ENCODE measurements around the gene KIFBP.
"Not testable (repeated sequence)": the region's sequence is repeated elsewhere in the genome, so short reads cannot be mapped to it uniquely, and the experiment has no call there.

Gene KIFBP

GRCh38 chr10:69005704-69006485, 17.3 kb downstream of the KIFBP start:
- FAIRE-seq: no peak

GRCh38 chr10:69007260-69007659, 18.7 kb downstream of the KIFBP start:
- FAIRE-seq: no peak

DNA sequence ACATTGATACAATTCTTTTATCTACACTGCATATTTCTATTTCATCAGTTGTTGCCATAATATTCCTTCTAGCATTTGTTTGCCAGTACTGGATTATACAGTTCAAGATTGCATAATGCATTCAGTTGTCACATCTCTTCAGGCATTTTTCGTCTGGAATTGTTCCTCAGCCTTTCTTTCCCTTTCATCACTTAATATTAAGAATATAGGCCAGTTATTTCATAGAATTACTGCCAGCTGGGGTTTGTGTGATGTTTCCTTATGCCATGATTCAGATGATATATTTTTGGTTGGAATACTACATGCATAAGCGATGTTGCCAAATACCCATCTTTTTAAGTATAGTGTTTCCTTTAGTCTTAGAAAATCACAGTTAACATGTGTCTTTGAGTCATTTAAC, 20.8 kb downstream of the KIFBP start:
- FAIRE-seq: no peak

DNA sequence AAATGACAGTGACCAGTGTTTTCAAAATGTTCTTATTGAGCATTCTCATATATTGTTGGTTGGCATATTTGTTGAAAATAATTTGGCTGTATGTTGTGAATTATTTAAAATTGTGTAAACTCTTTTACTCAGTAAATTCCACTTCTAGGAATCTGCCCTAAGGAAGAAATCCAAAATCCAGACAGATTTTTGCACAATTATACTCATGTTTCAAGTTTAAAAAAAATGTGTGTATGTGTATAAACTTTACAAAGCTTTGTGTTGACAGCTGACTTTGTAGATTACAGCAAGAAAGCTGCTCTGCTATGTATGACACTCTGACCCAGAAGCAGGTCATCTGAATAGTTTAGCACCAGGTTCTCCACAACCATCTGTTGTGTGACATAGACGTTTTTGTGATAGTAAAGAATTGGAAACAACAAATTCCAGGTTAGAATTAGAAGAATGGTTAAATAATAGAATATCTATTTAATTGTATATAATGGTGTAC, 21.6 kb downstream of the KIFBP start:
- FAIRE-seq: no peak

DNA sequence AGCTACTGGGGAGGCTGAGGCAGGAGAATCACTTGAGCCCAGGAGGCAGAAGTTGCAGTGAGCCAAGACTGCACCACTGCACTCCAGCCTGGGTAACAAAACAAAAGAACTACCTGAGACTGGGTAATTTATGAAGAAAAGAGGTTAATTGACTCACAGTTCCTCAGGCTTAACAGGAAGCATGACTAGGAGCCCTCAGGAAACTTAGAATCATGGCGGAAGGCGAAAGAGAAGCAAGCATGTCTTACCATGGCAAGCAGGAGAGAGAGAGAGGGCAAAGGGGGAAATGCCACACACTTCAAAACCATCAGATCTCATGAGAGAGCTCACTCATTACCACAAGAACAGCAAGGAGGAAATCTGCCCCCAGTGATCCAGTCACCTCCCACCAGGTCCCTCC, 24.2 kb downstream of the KIFBP start:
- not testable (repeated sequence) for FAIRE-seq

DNA sequence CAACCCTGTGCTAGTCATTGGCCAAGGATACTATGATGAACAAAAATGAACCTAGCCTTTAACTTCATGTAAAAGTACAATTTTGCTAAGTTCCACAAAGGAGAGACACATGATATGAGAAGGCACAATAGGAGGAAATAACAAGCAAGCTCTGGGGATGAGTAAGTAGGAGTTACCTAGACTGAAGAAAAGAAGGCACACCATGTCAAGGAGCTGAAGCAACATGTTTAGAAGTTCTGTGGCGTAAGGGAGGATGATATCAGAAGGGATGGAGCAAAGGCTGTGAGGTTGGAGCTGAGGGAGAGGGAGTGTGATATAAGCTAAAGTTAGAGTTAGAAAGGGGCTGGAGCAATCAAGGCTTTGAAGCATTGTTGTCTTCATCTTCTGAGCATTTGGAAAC, 25.6 kb downstream of the KIFBP start:
- FAIRE-seq: no peak

DNA sequence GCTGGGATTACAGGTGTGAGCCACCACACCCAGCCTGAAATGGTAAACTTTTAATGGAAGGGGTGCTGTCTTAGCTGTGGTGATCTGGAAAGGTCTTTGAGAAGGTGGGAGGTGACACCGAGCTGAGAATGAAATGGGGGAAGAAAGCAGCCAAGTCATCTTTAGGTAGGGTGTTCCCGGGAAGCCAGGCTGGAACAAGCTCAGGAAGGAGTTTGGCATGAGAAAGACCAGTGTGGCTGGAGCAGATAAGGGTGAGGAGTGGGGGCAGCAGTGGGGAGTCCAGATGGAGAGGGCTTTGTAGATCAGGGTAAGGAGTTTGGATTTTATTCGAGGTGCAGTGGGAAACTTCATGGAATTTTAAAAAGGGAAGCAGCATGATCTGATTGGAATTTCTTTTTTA, 30.0 kb downstream of the KIFBP start:
- FAIRE-seq: no peak

DNA sequence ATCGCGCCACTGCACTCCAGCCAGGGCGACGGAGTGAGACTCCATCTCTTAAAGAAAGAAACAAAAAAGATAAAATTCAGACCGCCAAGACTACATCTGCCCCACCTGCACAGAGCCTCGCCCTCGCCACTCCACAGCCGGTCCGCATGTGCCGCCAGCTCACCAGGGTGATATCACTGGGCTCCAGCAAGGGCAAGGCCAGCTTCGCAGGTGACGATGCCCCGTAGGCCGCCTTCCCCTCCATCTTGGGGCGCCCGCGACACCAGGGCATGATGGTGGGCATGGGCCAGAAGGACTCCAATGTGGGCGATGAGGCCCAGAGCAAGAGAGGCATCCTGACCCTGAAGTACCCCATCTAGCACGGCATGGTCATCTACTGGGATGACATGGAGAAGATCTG, 34.0 kb downstream of the KIFBP start:
- FAIRE-seq: no peak

DNA sequence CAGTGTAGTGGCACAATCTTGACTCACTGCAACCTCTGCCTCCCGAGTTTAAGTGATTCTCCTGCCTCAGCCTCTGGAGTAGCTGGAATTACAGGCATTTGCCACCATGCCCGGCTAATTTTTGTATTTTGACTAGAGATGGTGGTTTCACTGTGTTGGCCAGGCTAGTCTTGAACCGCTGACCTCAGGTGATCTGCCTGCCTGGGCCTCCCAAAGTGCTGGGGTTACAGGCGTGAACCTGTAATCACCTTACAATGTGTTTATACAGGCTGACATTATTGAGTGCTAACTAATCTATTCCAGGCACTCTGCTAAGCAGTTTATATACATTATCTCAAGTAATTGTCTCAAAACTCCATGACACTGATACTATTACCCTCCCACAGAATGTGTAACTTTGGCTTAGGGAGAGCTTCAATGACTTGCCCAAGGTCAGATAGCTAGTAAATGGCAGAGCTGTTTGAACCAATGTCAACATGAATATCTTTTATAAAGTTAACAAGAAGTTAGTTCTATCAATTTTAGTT, 36.8 kb downstream of the KIFBP start:
- FAIRE-seq: no peak

DNA sequence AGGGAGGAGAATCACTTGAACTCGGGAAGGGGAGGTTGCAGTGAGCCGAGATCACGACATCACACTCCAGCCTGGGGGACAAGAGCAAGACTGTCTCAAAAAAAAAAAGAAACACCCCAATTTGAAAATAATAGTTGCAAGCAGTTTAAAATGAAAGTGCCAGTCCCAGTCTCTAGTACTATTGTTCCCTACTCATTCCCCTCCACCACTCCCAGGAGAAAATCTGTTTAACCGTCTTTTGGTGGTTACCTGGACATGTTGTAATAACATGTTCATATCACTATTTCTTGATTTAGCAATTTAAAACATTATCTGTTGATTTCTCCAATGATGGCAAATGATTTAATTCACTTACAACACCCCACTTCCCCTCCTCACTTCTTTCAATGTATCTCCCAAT, 44.7 kb downstream of the KIFBP start:
- FAIRE-seq: no peak

DNA sequence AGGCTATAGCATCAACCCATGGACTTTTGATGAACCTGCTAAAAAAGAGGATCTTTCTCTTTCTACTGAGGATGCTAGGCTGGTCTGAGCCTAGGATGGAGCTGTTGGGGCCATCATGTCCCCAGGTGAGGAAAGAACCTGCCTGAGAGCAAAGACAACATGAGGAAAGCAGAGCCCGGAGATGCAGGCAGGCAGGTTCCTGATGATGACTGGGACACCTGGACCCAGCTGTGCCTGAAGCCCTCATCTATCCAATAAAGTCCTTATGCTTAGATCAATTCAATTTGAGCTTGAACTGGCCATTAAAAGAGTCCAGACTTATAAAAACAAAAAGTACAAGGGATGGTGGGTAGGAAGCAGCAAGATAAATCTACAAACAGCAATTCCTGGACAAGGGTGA, 48.9 kb downstream of the KIFBP start:
- no peak for FAIRE-seq

- FAIRE-seq: not testable (repeated sequence)
Observed at GRCh38 chr10:69040904-69041303, 52.3 kb downstream of the KIFBP start.

GRCh38 chr10:69042417-69042816, 53.8 kb downstream of the KIFBP start:
- FAIRE-seq: no peak

- no peak for FAIRE-seq
Observed at GRCh38 chr10:69042838-69043237, 54.2 kb downstream of the KIFBP start.

GRCh38 chr10:69043931-69044531, 55.4 kb downstream of the KIFBP start:
- no peak for FAIRE-seq

DNA sequence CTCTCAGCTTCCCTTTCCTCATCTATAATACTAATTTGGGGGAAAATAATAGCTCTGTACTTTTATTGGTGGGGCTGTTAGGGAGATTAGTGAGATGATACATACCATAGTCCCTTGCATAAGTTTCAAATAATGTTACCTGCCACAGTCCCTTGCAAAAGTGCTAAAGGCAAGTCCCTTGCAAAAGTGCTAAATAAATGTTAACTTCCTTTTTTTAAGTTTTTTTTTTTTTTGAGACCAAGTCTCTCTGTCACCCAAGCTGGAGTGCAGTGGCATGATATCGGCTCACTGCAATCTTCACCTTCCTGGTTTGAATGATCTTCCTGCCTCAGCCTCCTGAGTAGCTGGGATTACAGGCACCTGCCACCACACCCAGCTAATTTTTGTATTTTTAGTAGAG, 55.9 kb downstream of the KIFBP start:
- no peak for FAIRE-seq

DNA sequence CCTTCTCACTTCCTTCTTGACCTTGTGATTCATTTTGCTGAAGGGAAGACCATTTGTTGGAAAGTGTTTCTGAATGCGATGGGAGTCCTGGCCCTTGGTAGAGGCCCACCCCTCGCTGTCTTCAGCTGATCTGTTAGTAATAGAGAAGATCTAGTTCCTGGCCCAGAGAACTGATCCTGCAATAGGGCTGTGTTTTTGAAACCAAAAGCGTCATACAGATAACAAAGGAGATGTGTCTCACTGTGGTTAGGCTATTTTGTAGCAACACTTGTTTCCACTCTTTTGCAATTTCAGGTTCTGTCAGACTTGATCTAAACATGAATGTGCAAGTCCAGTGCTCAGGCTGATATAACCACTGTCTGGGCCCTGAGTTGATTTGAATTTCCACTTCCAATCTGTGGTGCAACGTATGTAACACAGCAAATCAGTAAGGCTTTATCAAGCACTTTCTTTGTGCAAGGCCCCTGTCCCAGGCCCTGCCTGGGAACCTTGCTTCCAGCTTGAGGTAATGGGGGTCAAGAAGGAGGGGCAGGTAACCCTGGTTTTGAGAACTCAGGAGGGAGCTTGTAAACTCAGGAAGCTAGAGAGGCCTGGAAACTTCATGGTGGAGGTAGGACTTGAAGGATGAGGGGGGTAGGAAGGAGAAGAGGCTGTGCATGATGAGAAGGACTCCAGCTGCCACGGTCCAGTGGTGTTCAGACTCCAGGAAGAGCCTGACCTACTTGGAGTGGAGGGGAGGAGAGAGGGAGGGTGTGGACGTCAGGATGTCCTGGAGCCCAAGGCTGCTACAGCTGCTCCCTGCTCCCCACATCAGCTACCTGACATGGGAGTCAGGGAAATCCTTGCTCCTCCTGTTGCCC, 57.1 kb downstream of the KIFBP start:
- no peak for FAIRE-seq

GRCh38 chr10:69047111-69047832, 58.7 kb downstream of the KIFBP start:
- no peak for FAIRE-seq

DNA sequence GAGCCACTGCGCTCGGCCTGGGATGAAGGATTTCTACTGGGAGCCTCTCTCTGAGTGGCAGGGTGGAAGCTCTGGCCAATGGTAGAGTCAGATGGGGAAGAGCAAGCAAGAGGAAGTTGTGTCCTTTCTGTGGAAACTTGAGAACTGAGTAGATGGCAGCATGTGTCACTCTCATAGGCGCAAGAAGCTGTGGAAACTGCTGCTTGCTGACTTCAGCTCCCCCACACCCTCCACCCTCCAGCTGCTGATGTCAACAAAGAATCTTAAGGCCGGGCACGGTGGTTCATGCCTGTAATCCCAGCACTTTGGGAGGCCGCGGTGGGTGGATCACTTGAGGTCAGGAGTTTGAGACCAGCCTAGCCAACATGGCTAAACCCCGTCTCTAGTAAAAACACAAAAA, 59.5 kb downstream of the KIFBP start:
- FAIRE-seq: no peak

DNA sequence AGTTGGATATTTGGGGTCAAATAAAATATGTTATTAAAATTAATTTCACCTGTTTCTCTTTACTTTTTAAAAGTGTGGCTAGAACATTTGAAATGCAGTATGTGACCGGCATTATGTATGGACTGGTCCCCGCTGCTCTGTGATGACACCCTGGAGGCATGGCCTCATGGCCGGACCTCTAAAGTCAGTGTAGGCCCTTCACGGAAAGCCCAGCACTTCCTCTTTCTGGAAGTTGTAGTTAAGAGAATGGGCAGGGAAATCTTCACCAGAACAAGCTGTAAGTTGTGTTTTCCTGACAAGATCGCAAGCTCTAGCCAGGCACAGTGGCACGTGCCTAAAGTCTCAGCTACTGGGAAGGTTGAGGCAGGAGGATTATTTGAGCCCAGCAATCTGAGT, 61.0 kb downstream of the KIFBP start:
- no peak for FAIRE-seq

GRCh38 chr10:69051303-69051702, 62.7 kb downstream of the KIFBP start:
- no peak for FAIRE-seq

DNA sequence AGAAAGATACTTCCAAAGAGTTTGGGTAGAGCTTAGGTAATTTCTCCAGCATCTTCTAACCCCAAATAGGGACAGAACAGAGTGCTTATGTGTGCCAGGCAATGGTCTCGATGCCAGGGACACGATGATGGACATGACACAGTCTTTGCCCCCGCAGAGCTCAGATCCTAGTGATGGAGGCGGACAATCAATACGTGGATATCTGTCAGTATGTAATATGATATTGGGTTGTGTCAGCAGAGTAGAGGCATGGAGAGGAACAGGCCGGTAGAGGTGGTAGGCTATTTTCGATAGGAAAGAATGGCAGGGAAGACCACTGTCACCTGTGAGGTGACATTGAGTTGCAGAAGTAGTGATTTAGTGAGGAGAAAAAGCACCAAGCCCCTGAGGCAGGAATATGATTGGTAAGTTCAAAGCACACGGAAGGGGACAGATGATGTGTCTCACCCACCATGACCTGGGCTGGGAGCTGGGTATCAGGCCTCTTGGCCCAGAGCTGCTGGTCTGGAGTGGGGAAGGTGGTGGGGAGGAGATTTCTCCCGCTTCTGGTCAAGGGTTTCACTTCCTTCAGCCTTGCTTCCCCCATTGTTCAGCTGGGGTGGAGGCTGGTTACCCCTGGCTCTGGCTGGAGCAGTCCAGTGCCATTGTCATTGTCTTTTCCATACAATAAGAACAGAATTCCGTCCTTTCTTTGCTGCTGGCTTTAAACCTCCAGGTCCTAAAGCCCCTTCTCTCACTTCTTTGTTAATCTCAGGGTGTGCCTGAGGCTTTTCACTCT, 63.3 kb downstream of the KIFBP start:
- FAIRE-seq: no peak

Measured in G401.6 (cell line).